HUES48 (cell line): ENCODE data around the gene TSPAN9.

Source experiments
- H3K27ac ChIP-seq: one replicate; pipeline ENCODE4 v1.7.0; 2013; ENCODE audit warnings: low read depth, low read length, inconsistent platforms
- H3K27me3 ChIP-seq: 2 replicates; pipeline ENCODE4 v1.6.1; 2013; ENCODE audit warnings: mild to moderate bottlenecking, low read length; ENCODE audit not compliant: control insufficient read depth, insufficient read depth
- H3K36me3 ChIP-seq: 2 replicates; pipeline ENCODE4 v1.6.1; 2013; ENCODE audit warnings: low read length; ENCODE audit not compliant: control insufficient read depth, insufficient read depth
- H3K4me1 ChIP-seq: 2 replicates; pipeline ENCODE4 v1.6.1; 2013; ENCODE audit warnings: mild to moderate bottlenecking, low read length; ENCODE audit not compliant: control insufficient read depth, insufficient read depth
- H3K4me3 ChIP-seq: 2 replicates; pipeline ENCODE4 v1.5.1; 2013; ENCODE audit warnings: mild to moderate bottlenecking, low read depth, low read length
- H3K9ac ChIP-seq: 2 replicates; pipeline ENCODE4 v1.6.1; 2013; ENCODE audit warnings: mild to moderate bottlenecking, low read depth, low read length, moderate library complexity
- H3K9me3 ChIP-seq: 2 replicates; pipeline ENCODE4 v1.6.1; 2013; ENCODE audit warnings: low read length; ENCODE audit not compliant: control insufficient read depth, insufficient read depth

Gene TSPAN9

DNA sequence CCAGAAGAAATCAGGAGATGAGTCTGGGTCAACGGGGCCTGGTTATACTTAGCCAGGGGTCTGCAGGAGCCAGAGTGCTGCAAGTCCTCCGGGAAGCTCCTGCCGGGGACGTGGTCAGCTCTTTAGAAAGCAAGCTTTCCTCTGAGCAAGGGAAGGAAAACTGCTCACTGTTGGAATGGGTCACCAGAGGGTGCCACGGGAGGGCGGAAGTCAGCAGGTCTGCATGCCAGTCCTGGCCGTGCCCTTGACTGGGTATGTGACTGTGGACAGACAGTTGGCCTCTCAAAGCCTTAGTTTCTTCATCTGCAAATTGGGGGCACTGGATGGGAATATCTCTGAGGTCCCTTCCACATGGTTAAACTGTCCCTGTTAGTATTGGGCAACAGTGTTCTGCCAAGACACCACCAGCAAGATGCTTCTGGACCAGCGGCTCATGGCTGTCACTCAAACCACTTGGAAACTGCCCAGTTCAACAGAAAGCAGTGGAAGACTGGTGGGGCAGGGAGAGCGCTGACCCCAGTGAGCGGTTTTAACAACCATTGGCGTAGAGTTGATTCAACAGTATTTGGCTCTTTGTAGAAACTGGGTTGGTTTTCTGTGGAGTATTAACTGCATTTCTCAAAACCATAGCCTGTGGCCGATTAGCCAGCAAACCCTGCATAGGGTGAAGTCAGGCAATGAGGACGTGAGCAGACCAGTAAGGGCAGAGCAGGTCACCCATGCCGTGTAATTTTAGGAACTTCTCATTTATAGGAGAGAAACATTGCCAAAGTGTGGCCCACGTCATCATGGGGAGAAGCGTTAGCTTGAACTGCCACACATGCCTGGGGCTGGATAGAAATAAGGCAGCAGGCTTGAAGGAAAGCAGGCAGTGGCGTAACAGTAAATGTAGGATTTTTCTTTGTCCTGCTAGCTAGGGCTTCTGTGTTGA is 249.9 kb downstream of the TSPAN9 start:
- H3K4me1 ChIP-seq, result no peaks in the 10 kb centered on the region
- no peak overlapping the region for H3K27ac ChIP-seq
- no peak overlapping the region for H3K4me3 ChIP-seq
- H3K27me3 ChIP-seq, result no peaks in the 10 kb centered on the region
- H3K9me3 ChIP-seq, result no peaks in the 10 kb centered on the region
- H3K36me3 ChIP-seq, result no peaks in the 10 kb centered on the region
- H3K9ac ChIP-seq, result no peak overlapping the region

GRCh38 chr12:3328081-3328480 is 250.9 kb downstream of the TSPAN9 start:
- Histone ChIP-seq H3K9ac (no peak overlapping the region), H3K4me3 (no peak overlapping the region), H3K9me3 (no peaks in the 10 kb centered on the region), H3K27me3 (no peaks in the 10 kb centered on the region), H3K4me1 (no peaks in the 10 kb centered on the region), H3K27ac (no peak overlapping the region), H3K36me3 (no peaks in the 10 kb centered on the region)

DNA sequence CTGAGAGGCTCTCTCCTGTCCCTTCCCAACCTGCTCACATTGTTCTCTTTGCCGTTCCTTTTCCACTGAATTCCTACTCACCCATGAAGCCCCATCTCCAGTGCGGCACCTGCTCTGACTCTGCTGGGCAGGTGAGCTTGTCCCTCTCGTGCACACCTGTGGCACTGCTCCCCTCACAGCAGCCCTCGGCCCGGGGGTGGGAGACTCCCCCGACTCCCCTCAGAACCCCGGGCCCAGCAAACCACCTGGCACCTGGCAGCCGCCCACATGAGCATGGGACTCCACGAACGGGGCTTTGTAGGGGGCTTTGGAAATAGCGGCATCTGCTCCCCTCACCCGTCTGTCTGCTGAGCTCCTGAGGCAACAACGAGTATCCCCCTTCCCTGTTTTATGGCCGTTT is 251.4 kb downstream of the TSPAN9 start:
- H3K9me3 ChIP-seq, result no peaks in the 10 kb centered on the region
- no peak overlapping the region for H3K27ac ChIP-seq

GRCh38 chr12:3329361-3329760 is 252.2 kb downstream of the TSPAN9 start:
- Histone ChIP-seq H3K27ac (no peak overlapping the region), H3K36me3 (no peaks in the 10 kb centered on the region), H3K9ac (no peak overlapping the region), H3K27me3 (no peaks in the 10 kb centered on the region), H3K4me1 (0 out of 2 replicates have a peak, but pooled peaks cover 3% of the 10 kb centered on the region), H3K9me3 (no peaks in the 10 kb centered on the region), H3K4me3 (no peak overlapping the region)

More for the DNA sequence above, 251.4 kb downstream of the TSPAN9 start:
- H3K9ac ChIP-seq, result no peak overlapping the region
- H3K36me3 ChIP-seq, result no peaks in the 10 kb centered on the region
- 0 out of 2 replicates have a peak, but pooled peaks cover 3% of the 10 kb centered on the region for H3K4me1 ChIP-seq
- H3K27me3 ChIP-seq, result no peaks in the 10 kb centered on the region
- H3K4me3 ChIP-seq, result no peak overlapping the region

DNA sequence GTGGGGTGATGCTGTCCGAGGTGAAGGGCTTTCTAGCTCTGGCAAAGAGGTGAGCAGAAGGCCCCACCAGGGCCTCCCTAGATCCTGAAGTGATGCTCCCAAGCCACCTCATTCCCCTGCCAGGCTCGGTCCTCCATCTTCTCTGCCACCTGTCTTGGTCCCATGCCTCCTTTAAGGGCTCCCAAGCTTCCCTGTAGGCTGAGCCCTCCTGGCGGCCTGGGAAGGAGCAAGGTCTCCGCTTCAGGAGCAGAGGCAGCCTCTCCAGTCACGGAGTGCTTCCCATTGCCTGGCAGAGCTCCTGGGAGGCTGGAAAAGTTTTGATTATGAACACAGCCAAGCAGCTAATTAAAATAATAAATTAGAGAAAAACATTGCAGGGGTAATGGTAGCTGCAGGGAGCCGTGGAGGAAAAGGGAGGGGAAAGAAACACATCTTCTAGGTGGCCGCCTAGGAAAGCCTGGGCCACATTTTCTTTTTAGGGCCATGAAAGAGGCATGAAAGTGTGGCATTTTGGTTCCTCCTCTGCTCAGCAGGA is 253.9 kb downstream of the TSPAN9 start:
- Histone ChIP-seq H3K9ac (no peak overlapping the region), H3K4me1 (0 out of 2 replicates have a peak, but pooled peaks cover 3% of the 10 kb centered on the region), H3K27ac (no peak overlapping the region), H3K9me3 (no peaks in the 10 kb centered on the region), H3K4me3 (no peak overlapping the region), H3K27me3 (no peaks in the 10 kb centered on the region), H3K36me3 (no peaks in the 10 kb centered on the region)

- no peak overlapping the region for H3K27ac ChIP-seq
- H3K4me3 ChIP-seq, result no peak overlapping the region
- H3K27me3 ChIP-seq, result no peaks in the 10 kb centered on the region
- no peak overlapping the region for H3K9ac ChIP-seq
- H3K4me1 ChIP-seq, result 0 out of 2 replicates have a peak, but pooled peaks cover 7% of the 10 kb centered on the region
- no peaks in the 10 kb centered on the region for H3K9me3 ChIP-seq
- no peaks in the 10 kb centered on the region for H3K36me3 ChIP-seq
These were observed 255.0 kb downstream of the TSPAN9 start for GRCh38 chr12:3332188-3332587.

DNA sequence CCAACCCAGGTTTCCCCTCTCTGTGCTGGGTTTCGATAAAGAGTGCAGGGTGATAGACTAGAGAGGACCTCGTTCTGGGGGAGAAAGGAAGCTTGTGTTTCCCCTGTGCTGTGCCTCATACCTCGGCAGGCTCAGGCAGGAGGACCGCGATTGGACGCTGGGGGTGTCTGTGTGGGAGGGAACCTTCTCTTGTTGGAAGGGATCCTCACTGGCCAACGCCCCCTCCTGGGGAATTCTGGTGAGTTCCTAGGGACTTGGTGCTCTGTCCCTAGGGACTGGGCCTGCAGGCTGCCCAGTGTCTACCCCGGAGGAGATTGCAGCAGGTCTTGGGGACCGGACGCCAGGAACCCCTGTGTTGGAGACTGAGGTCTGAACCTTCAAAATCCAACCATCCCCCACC is 256.4 kb downstream of the TSPAN9 start:
- Histone ChIP-seq H3K4me3 (no peak overlapping the region), H3K4me1 (0 out of 2 replicates have a peak, but pooled peaks cover 7% of the 10 kb centered on the region), H3K9ac (no peak overlapping the region), H3K27me3 (no peaks in the 10 kb centered on the region), H3K27ac (no peak overlapping the region), H3K9me3 (no peaks in the 10 kb centered on the region), H3K36me3 (no peaks in the 10 kb centered on the region)

- no peaks in the 10 kb centered on the region for H3K9me3 ChIP-seq
- no peak overlapping the region for H3K27ac ChIP-seq
- no peak overlapping the region for H3K9ac ChIP-seq
- H3K4me3 ChIP-seq, result no peak overlapping the region
- H3K27me3 ChIP-seq, result no peaks in the 10 kb centered on the region
- H3K36me3 ChIP-seq, result no peaks in the 10 kb centered on the region
- 0 out of 2 replicates have a peak, but pooled peaks cover 7% of the 10 kb centered on the region for H3K4me1 ChIP-seq
These were observed 256.8 kb downstream of the TSPAN9 start for GRCh38 chr12:3333991-3334391.

DNA sequence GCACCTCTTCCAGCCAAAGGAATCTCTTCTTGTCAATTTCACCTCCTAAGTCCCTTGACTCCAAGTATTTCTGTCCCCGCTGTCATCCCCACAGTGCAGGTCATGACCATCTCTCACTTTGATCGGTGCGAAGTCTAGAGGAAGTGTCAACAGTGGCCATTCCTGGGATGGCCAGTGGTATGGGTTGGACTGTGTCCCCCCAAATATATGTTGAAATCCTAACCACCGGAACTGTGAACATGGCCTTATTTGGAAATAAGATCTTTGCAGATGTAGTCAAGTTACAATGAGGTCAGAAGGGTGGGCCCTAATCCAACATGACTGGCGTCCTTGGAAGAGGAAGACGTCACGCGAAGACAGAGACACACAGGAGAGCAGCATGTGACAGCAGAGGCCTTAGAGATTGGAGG is 257.9 kb downstream of the TSPAN9 start:
- no peak overlapping the region for H3K27ac ChIP-seq
- H3K27me3 ChIP-seq, result no peaks in the 10 kb centered on the region
- no peak overlapping the region for H3K4me3 ChIP-seq
- H3K36me3 ChIP-seq, result no peaks in the 10 kb centered on the region
- H3K4me1 ChIP-seq, result 0 out of 2 replicates have a peak, but pooled peaks cover 7% of the 10 kb centered on the region
- H3K9me3 ChIP-seq, result no peaks in the 10 kb centered on the region
- H3K9ac ChIP-seq, result no peak overlapping the region
